GM21529 (cell line): ENCODE results near the gene PAXIP1.

ENCODE experiments used
- ATAC-seq: cut with Tn5 transposase; IDR thresholded peaks from one replicate; pipeline ENCODE4 v1.9.1; 2021; ENCODE audit not compliant: unreplicated experiment

Gene PAXIP1

DNA sequence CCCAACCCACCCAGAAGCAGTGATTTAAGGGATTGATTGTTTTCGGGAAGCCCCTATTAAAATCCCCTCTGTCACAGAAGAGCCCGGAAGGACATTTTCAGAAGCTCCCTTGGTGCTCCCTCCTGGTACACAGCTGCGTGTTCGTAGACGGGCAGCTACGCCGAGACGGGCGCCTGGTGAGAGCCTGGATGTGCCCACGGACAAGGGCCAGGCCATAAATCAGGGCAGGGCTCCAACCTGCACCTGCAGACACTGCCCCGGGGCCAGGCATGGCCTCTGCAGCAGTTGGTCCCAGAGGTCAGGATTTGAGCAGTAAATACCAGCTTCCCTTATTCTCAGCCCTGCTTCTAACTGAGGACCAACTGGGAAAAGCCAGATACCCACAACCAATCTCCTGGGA, 106.8 kb downstream of the PAXIP1 start:
- ATAC-seq, result no peak
